Measurements from ENCODE around the gene RALGDS. TPM values are rescaled to one million over a fixed set of nuclear protein-coding genes. Genes with fewer than 3 reads are reported as not detected.
"Not testable (repeated sequence)": the region's sequence is repeated elsewhere in the genome, so short reads cannot be mapped to it uniquely, and the experiment has no call there.

The RALGDS gene
- total RNA-seq, 1 experiment from 2014 or later = 36.1 TPM

DNA sequence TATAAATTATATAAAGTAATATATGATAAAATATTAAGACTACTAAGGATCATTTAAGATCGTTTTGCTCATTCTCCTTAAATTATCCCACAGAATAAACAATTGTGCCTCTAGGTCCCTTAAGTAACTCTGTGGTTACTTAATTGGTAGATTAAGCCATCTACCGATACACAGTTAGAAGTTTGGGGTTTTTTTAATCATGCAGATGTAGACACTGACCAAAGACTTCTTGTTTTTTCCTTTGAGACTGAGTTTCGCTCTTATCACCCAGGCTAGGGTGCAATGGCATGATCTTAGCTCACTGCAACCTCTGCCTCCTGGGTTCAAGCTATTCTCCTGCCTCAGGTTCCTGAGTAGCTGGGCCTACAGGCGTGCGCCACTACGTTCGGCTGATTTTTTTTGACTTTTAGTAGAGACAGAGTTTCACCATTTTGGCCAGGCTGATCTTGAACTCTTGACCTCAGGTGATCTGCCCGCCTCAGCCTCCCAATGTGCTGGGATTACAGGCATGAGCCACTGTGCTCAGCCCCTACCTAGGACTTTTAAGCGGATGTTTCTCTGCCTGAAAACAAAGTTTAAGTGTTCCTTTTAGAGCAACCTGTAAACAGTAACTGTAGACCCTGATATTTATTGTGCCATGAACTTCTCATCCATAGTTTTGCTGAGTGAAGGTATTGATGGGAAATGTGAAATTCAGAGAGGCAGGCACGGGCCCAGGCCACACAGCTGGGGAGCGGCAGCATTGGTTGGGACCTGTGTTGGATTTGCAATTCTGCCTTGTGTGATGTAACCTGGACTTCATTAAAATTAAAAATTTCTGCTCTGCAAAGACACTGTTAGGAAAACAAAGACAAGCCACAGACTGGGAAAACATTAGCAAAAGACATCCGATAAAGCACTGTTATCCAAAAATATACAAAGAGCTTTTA lies 47.7 kb downstream of the RALGDS start:
- H4K20me1 ChIP-seq (ENCODE audit: insufficient read depth) = no peaks in the 10 kb centered on the region
- DNase-seq (ENCODE audit: low read depth, low spot score) (no peak), ATAC-seq (no peak)
- intact Hi-C loops (cut with micrococcal nuclease) = no loop called here
- H3K4me1 ChIP-seq (ENCODE audit: control insufficient read depth in 1 of 2, insufficient read depth in 2 of 2, low read length in 2 of 2) = no peaks in the 10 kb centered on the region
- no peaks in the 10 kb centered on the region for H3K36me3 ChIP-seq (ENCODE audit: control insufficient read depth in 1 of 2, insufficient read depth in 2 of 2, low read length in 2 of 2)
- no peak overlapping the region for H3K4me3 ChIP-seq (replicated peaks in 1 of 2; ENCODE audit: low read depth in 1 of 2, low read length in 2 of 2)
- no peaks in the 10 kb centered on the region for H3K9me3 ChIP-seq (ENCODE audit: control insufficient read depth in 1 of 2, insufficient read depth in 1 of 2, low read depth in 1 of 2, low read length in 2 of 2)
- H3K9me2 ChIP-seq (ENCODE audit: insufficient read depth) = no peaks in the 10 kb centered on the region
- no peak overlapping the region for H3K4me2 ChIP-seq (ENCODE audit: low read length)
- H2AFZ ChIP-seq (ENCODE audit: low read depth, low read length, poor library complexity, severe bottlenecking) = no peak overlapping the region
- H3K27ac ChIP-seq (ENCODE audit: low read depth, low read length) = no peak overlapping the region
- TF ChIP-seq, protein P1, sequence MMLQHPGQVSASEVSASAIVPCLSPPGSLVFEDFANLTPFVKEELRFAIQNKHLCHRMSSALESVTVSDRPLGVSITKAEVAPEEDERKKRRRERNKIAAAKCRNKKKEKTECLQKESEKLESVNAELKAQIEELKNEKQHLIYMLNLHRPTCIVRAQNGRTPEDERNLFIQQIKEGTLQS (IDR thresholded peaks at IDR 0.05) = no peak
- TF ChIP-seq, protein P2, sequence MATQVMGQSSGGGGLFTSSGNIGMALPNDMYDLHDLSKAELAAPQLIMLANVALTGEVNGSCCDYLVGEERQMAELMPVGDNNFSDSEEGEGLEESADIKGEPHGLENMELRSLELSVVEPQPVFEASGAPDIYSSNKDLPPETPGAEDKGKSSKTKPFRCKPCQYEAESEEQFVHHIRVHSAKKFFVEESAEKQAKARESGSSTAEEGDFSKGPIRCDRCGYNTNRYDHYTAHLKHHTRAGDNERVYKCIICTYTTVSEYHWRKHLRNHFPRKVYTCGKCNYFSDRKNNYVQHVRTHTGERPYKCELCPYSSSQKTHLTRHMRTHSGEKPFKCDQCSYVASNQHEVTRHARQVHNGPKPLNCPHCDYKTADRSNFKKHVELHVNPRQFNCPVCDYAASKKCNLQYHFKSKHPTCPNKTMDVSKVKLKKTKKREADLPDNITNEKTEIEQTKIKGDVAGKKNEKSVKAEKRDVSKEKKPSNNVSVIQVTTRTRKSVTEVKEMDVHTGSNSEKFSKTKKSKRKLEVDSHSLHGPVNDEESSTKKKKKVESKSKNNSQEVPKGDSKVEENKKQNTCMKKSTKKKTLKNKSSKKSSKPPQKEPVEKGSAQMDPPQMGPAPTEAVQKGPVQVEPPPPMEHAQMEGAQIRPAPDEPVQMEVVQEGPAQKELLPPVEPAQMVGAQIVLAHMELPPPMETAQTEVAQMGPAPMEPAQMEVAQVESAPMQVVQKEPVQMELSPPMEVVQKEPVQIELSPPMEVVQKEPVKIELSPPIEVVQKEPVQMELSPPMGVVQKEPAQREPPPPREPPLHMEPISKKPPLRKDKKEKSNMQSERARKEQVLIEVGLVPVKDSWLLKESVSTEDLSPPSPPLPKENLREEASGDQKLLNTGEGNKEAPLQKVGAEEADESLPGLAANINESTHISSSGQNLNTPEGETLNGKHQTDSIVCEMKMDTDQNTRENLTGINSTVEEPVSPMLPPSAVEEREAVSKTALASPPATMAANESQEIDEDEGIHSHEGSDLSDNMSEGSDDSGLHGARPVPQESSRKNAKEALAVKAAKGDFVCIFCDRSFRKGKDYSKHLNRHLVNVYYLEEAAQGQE (IDR thresholded peaks at IDR 0.05; ENCODE audit: low read depth) = no peak
- TF ChIP-seq ZFX (IDR thresholded peaks at IDR 0.05) = no peak
- no peak for TF ChIP-seq CEBPB (IDR thresholded peaks at IDR 0.05; ENCODE audit: low read depth)
- no peak for TF ChIP-seq EZH2phosphoT487 (IDR thresholded peaks at IDR 0.05; ENCODE audit: borderline replicate concordance)
- TF ChIP-seq, protein P3, sequence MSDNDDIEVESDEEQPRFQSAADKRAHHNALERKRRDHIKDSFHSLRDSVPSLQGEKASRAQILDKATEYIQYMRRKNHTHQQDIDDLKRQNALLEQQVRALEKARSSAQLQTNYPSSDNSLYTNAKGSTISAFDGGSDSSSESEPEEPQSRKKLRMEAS (IDR thresholded peaks at IDR 0.05) = no peak
- no peak for TF ChIP-seq CBX3 (IDR thresholded peaks at IDR 0.05; ENCODE audit: low read depth)
- no peak for TF ChIP-seq JUND (IDR thresholded peaks at IDR 0.05)
- TF ChIP-seq, protein P4, sequence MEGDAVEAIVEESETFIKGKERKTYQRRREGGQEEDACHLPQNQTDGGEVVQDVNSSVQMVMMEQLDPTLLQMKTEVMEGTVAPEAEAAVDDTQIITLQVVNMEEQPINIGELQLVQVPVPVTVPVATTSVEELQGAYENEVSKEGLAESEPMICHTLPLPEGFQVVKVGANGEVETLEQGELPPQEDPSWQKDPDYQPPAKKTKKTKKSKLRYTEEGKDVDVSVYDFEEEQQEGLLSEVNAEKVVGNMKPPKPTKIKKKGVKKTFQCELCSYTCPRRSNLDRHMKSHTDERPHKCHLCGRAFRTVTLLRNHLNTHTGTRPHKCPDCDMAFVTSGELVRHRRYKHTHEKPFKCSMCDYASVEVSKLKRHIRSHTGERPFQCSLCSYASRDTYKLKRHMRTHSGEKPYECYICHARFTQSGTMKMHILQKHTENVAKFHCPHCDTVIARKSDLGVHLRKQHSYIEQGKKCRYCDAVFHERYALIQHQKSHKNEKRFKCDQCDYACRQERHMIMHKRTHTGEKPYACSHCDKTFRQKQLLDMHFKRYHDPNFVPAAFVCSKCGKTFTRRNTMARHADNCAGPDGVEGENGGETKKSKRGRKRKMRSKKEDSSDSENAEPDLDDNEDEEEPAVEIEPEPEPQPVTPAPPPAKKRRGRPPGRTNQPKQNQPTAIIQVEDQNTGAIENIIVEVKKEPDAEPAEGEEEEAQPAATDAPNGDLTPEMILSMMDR (IDR thresholded peaks at IDR 0.05 in 2 of 3, conservative IDR thresholded peaks at IDR 0.05 in 1 of 3; ENCODE audit: borderline replicate concordance in 1 of 3, insufficient read depth in 1 of 3, low read depth in 2 of 3, low read length in 2 of 3) = no peak
- TF ChIP-seq ZNF274 (IDR thresholded peaks at IDR 0.05; ENCODE audit: low read depth, low read length) = no peak
- TF ChIP-seq EGR1 (IDR thresholded peaks at IDR 0.05; ENCODE audit: low read depth) = no peak
- H3K9ac ChIP-seq (ENCODE audit: low read length) = no peak overlapping the region
- ChIA-PET RAD21 (ENCODE audit: low non-redundant PET in 1 of 2, low total read pairs in 2 of 2, uncharacterized antibody in 2 of 2, unreplicated experiment in 2 of 2) (no interaction called here), POLR2A (no interaction called here), CTCF (interaction anchor here (2.8 kb wide), 1 partner anchor 71 kb away, joined by 7 read pairs; no protein-coding TSS in a partner anchor)
- no peaks in the 10 kb centered on the region for H3K27me3 ChIP-seq (ENCODE audit: insufficient read depth, low read length)
- no peaks in the 10 kb centered on the region for H3K79me2 ChIP-seq (ENCODE audit: insufficient read depth, low read length)
- BruUV-seq (replicated peaks) = no TSS peak

DNA sequence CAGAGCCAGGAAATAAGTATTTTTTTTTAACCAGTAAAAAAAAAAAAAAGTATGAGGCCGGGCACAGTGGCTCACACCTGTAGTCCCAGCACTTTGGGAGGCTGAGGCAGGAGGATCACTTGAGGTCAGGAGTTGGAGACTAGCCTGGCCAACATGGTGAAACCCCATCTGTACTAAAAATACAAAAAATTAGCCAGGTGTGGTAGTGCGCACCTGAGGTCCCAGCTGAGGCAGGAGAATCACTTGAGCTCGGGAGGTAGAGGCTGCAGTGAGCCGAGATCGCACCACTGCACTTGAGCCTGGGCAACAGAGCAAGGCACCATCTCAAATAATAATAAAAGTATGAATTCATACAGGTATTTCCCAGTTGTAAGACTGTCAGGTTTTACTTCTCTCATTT lies 48.8 kb downstream of the RALGDS start:
- DNase-seq (ENCODE audit: low read depth, low spot score); H4K20me1 ChIP-seq (ENCODE audit: insufficient read depth); H3K9me2 ChIP-seq (ENCODE audit: insufficient read depth); H3K79me2 ChIP-seq (ENCODE audit: insufficient read depth, low read length); H3K36me3 ChIP-seq (ENCODE audit: control insufficient read depth in 1 of 2, insufficient read depth in 2 of 2, low read length in 2 of 2); H3K27ac ChIP-seq (ENCODE audit: low read depth, low read length); H3K9ac ChIP-seq (ENCODE audit: low read length); H3K9me3 ChIP-seq (ENCODE audit: control insufficient read depth in 1 of 2, insufficient read depth in 1 of 2, low read depth in 1 of 2, low read length in 2 of 2); H2AFZ ChIP-seq (ENCODE audit: low read depth, low read length, poor library complexity, severe bottlenecking); CTCF ChIA-PET; H3K4me2 ChIP-seq (ENCODE audit: low read length); H3K4me1 ChIP-seq (ENCODE audit: control insufficient read depth in 1 of 2, insufficient read depth in 2 of 2, low read length in 2 of 2); H3K4me3 ChIP-seq (replicated peaks in 1 of 2; ENCODE audit: low read depth in 1 of 2, low read length in 2 of 2); intact Hi-C loops (cut with micrococcal nuclease); BruUV-seq (replicated peaks); POLR2A ChIA-PET; RAD21 ChIA-PET (ENCODE audit: low non-redundant PET in 1 of 2, low total read pairs in 2 of 2, uncharacterized antibody in 2 of 2, unreplicated experiment in 2 of 2); ATAC-seq; H3K27me3 ChIP-seq (ENCODE audit: insufficient read depth, low read length): not testable (repeated sequence)
